Hindlimb muscle (tissue), 1 donor: ENCODE data around the gene S100A5. TPM values are rescaled to one million over a fixed set of nuclear protein-coding genes. Genes with fewer than 3 reads are reported as not detected.
"Not testable (repeated sequence)": the region's sequence is repeated elsewhere in the genome, so short reads cannot be mapped to it uniquely, and the experiment has no call there.

Experiments
- DNase-seq: peaks from one replicate; pipeline ENCODE4 v3.0.0-alpha.2; 2013
- polyA plus RNA-seq: library from polyadenylated mRNA; unstranded; fragments of 120-200 nt; gene quantifications from one replicate; pipeline ENCODE4 v1.2.1, GENCODE V29; 2013; ENCODE audit not compliant: insufficient read length

Gene S100A5
- polyA plus RNA-seq, 1 donor: not detected

DNA sequence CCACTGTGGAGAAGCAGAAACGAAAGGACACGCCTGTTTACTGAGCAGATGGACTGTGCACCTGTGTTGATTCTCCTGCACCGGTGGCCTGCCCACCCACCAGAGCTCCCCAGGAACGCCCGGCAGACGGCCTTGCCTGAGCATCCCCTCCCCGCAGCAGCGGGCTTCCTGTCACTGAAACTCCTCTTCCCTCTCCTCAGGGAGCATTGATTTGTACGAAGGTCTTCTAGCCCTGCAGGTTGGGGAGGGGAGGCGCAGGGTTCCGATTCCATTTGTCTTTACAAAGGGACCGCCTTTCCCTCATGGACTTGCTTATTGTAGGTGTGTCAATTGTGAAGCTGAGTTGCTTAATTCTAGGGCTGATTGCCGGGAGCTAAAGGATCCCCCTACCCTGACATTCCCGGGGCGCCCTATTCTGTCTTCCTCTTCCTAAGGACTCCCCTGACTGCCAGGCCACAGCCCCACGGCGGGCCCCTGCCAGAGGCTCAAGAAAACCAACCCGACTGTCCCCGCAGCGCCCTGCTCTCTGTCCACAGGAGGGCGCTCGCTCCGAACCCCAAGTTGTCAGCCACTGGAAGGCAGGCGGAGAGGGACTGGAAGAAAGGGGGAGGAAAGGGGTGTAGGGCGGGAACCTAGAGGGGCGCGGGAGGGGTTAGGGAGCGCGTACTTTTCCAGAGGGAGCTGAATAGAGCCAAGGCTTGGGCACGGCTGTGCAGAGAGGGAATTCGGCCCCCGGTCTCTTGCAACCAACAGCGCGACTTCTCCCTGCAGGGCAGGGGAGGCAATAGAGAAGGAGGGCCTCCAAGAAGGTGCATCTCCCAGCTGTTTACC lies 7.8 kb downstream of the S100A5 start:
- peak; percentile 90 for DNase-seq

DNA sequence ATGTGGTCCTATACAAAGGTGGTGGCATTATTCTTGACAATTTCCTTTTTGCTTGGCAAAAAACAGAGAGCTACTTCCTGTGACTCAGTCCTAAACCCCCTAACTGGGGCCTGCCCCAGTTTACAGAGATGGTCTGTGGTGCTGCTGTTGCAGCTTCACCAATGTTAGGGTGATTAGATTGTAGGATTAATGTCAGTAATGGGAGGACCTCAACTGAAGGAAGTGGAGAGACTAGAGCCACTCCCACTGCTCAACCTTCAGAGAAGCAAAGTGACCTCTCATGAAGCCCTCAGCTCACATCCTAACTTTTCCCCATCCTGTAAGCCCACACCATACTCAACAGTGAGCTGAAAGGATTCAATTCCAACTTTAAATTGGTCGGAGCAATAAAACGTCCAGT lies 8.6 kb downstream of the S100A5 start:
- DNase-seq: no peak

- DNase-seq: no peak
Measured at GRCh38 chr1:153531638-153532037, 9.1 kb downstream of the S100A5 start.

DNA sequence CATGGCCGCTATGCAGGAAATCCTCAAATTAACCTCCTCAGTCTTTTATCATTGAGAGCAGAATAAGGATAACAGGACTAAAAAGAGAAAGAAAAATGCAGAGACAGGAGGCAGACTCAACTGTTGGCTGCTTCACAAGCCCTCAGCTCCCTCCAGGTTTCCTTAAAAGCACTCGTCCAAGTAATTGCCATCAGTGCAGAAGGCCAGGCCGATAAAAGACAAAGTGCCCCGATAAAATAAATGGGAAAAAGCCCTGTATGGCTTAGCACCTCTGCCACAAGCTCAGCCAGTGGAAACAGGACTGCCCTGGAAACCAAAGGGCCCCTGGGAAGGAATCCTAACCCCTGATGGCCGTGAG lies 13.1 kb downstream of the S100A5 start:
- DNase-seq: no peak

DNA sequence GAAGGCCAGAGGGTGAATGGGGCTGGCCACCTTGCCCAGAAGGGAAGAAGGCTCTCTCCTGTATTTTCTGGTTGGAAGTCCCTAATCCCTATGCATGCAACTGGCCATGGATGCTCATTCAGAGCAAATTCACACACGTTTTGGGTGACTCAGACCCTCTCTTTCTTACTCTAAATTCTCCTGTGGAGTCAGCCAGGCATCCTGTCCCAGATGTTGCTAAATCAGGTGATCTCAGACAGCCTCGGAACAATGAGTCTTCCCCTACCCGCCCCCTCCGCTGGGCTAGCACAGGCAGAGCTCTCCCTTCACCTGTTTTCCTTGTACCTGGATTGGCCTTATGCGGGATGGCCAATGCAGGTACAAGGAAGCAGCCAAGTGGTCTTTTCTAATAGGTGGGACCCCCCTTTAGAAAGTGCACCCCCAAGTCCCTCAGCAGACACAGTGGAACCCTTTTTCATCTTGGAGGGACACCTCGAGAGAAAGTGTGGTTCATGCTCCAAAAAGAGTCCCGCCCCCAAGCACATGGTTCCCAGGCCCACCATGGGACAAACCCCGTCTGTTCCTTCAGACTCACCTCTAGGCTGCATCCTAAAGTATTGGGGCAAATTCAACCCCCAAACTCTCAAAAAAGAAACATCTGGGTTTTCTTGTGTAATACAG lies 13.6 kb downstream of the S100A5 start:
- DNase-seq: no peak

DNA sequence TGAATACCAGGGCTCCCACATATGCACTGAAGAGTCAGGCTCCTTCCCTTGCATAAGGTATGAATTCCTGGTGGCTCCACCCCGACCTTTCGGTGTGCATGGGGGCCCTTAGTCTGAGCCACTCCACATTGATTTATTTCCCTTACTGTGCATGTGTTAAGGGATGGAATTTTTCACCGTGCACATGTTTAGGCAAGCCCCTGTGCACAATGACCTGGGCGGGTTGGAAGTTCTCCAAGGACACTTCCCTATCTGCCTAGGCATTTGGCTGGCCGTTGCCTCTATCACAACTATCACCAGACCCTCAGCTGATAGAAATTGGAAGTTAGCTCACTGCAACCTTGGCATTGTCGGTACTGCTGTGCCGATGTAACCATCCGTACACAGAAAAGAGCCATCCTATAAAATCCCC lies 14.6 kb downstream of the S100A5 start:
- DNase-seq: no peak

GRCh38 chr1:153525088-153525728 lies 15.5 kb downstream of the S100A5 start:
- no peak for DNase-seq

- DNase-seq: not testable (repeated sequence)
Measured at GRCh38 chr1:153522353-153523048, 18.2 kb downstream of the S100A5 start.

- not testable (repeated sequence) for DNase-seq
Measured at GRCh38 chr1:153521808-153522207, 18.9 kb downstream of the S100A5 start.

DNA sequence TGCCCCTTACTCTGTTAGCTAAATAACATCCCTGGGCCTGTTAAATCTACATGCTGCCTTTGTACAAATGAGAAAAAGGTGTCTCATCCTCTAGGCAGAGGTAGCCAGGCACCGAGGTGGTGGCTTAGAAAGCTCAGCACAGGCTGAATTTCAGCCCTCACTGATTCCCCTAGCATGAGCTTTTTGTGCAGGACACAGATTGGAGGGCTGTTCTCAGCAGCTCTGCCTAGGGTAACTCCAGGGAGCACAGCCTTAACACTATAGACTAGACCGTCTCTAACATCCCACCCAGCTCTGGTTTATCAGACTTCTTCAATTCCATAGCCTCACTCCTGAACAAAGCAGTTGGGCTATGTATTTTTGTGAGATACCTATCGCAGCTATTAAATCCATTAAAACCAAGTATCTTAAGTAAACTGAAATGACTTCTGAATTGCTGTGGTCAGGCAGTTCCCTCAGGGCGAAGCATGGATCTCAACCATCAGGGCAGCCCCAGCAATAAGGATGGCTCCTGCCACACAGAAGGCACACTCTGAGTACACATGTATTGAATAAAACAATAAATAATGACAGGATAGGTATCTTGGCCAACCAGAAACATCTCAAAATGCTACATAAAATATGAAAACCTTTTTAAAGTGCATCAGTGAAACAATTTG lies 19.8 kb downstream of the S100A5 start:
- DNase-seq: no peak

GRCh38 chr1:153520137-153520691 lies 20.5 kb downstream of the S100A5 start:
- not testable (repeated sequence) for DNase-seq

GRCh38 chr1:153519242-153519641 lies 21.5 kb downstream of the S100A5 start:
- no peak for DNase-seq

DNA sequence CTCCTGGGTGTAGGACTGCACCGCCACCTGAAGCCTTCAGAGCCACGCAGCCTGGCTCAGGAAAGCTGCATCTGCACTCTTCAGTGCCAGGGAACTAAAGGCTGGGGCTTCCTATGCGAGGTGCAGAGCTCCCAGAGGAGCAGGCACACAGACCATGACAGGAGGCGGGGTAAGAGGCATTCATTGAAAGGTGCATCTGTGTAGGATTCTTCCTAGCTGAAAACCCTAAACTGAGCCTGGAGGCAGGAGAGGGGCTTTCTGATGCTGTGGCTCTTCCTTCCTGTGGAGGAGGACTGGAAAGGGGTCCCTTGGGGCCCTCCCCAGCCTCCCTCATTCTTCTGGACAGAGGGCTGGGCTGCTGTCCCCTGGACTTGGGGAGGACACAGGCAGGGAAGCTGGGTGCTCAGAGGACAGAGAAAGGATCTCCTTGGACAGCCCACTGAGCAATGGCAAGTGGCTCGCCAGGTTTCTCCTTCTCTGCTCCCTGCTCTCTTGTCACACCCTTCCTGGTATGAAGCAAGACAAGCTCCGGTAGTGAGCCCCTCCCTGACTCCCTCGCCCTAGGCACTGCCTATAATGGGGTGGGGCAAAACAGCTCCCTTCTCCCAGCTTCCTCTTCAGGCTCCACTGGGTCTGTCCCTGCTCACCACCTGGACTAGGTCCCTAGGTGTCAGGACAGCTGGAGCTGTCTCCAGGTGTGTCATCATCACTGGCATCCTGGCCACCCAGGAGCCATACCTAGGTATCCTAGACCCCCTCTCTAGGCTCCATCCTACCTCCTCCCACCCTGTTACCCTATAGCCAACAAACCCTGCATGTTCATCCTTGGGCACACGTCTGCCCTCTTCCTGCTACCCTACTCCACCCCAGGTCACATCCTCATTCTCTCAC lies 25.0 kb downstream of the S100A5 start:
- DNase-seq: no peak

DNA sequence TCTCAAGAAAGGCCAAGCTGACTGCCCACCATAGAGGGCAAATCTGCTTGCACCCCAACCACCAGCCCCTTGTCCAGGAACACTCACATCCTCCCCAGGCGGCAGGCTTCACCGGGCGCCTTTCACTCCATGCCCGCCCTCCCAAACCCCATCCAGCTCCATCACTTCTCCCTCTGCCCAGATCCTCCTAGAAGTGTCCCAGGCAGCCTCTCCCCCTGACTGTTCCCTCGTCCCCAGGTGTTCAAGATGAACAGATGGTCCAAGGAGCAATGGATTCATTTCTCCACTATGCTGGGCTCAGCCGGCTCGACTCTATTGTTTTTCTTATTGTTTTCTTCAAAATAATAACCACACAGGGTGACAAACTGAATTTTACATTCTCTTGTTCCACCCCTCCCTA lies 27.1 kb downstream of the S100A5 start:
- no peak for DNase-seq

GRCh38 chr1:153513023-153513422 lies 27.7 kb downstream of the S100A5 start:
- no peak for DNase-seq

DNA sequence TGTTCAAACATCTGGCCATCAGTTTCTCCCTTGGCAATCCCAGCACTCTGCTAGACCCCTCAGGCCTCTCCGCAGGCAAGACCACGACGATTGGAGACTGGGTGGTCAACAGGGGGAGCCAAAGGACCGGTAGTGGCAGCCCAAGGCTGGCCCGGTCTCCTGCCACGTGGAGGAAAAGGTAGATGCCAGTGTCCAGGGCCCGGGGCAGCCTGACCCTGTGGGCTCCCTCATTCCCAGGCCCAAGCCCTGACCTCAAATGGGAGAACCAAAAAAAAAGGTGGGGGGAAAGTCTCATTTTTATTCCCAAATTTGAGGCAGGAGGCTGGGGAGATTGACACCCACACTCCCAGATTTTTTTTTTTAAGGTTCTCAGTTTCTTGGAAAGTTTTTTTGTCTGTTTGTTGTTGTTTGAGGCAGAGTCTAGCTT lies 29.7 kb downstream of the S100A5 start:
- peak; percentile 81 for DNase-seq

GRCh38 chr1:153509729-153510354 lies 30.9 kb downstream of the S100A5 start:
- DNase-seq: no peak

GRCh38 chr1:153509036-153509435 lies 31.7 kb downstream of the S100A5 start:
- DNase-seq: no peak

GRCh38 chr1:153507926-153508583 lies 32.7 kb downstream of the S100A5 start:
- no peak for DNase-seq

DNA sequence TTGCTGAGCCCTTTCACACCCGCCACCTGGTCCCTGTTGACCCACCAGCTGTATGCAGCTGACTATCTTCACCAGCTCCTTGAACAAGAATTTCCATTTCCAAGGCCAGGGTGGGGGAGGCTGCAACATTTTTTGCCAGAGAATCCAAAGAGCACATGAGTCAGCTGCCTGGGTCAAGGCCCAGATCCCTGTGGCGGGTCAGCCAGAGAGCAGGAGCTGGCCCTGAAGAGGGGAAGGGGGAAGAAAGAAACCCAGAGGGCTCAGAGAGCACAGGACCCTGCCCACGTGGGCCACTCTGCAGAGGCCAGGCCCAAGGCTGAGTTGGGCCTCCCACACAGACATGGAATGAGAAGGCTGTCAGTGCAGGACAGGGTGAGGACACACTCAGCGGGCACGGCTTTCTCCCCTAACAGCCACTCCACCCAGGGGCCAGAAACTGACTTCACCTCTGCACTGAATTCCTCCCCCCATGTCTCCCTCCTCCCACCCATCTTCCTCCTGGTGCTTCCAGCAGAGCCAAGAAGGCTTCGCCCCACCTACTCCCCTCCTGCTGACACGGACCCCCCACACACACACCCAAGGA lies 33.8 kb downstream of the S100A5 start:
- peak; percentile 93 for DNase-seq
